DND-41 (cell line): ENCODE results near the gene MSL3.

ENCODE experiments used
- ATAC-seq: fragments of 200-7000 bp; cut with Tn5 transposase; 3 replicates; pipeline ENCODE4 v1.9.1; 2021; ENCODE audit warnings: low read depth; ENCODE audit not compliant: insufficient read depth
- DNase-seq: peaks from one replicate; pipeline ENCODE4 v3.0.0-alpha.2; 2020
- H2AFZ ChIP-seq: 2 replicates; pipeline ENCODE4 v1.6.0; 2012; ENCODE audit warnings: low read depth, low read length
- H3K27ac ChIP-seq: 2 replicates; pipeline ENCODE4 v1.5.1; 2012; ENCODE audit warnings: low read length, inconsistent platforms
- H3K27me3 ChIP-seq: fragments of 200-600 bp; sonication (generic); 2 replicates; pipeline ENCODE4 v1.6.0; 2012; ENCODE audit warnings: low read length, mild to moderate bottlenecking, inconsistent platforms; ENCODE audit not compliant: insufficient read depth, poor library complexity
- H3K36me3 ChIP-seq: 2 replicates; pipeline ENCODE4 v1.5.1; 2012; ENCODE audit warnings: low read length, inconsistent platforms; ENCODE audit not compliant: insufficient read depth
- H3K4me1 ChIP-seq: 2 replicates; pipeline ENCODE4 v1.5.1; 2012; ENCODE audit warnings: mild to moderate bottlenecking, low read length; ENCODE audit not compliant: insufficient read depth
- H3K4me2 ChIP-seq: 2 replicates; pipeline ENCODE4 v1.6.0; 2012; ENCODE audit warnings: mild to moderate bottlenecking, moderate library complexity, low read length, inconsistent platforms; ENCODE audit not compliant: insufficient read depth
- H3K4me3 ChIP-seq, 2 experiments: fragments of 200-600 bp in 1 of 2; shearing (Covaris generic) in 1 of 2; 2 replicates each; pipeline ENCODE4 v1.5.1; 2012 to 2016; ENCODE audit warnings: inconsistent platforms in 2 of 2, low read length in 2 of 2, mild to moderate bottlenecking in 2 of 2, low read depth in 1 of 2, moderate library complexity in 1 of 2
- H3K79me2 ChIP-seq: 2 replicates; pipeline ENCODE4 v1.6.0; 2012; ENCODE audit warnings: low read length, inconsistent platforms; ENCODE audit not compliant: insufficient read depth
- H3K9ac ChIP-seq: 2 replicates; pipeline ENCODE4 v1.6.0; 2012; ENCODE audit warnings: low read depth, mild to moderate bottlenecking, inconsistent platforms, low read length, moderate library complexity
- H3K9me3 ChIP-seq: 2 replicates; pipeline ENCODE4 v1.5.1; 2012; ENCODE audit warnings: low read length, moderate library complexity, mild to moderate bottlenecking, inconsistent platforms; ENCODE audit not compliant: insufficient read depth, severe bottlenecking
- H4K20me1 ChIP-seq: 2 replicates; pipeline ENCODE4 v1.6.0; 2012; ENCODE audit warnings: low read length; ENCODE audit not compliant: insufficient read depth
- CTCF ChIP-seq: IDR thresholded peaks from 2 replicates; pipeline ENCODE4 v1.5.1; 2012; ENCODE audit warnings: borderline replicate concordance, low read length, moderate library complexity, mild to moderate bottlenecking; ENCODE audit not compliant: poor library complexity, severe bottlenecking; ENCODE audit errors: extremely low read depth
- EZH2 ChIP-seq: IDR thresholded peaks from 3 replicates; pipeline ENCODE4 v1.6.1; 2012; ENCODE audit warnings: borderline replicate concordance, low read depth, mild to moderate bottlenecking, moderate library complexity, low read length, inconsistent platforms; ENCODE audit not compliant: severe bottlenecking

The MSL3 gene

GRCh38 chrX:11754958-11755645 lies 2.9 kb upstream of the MSL3 start:
- no peak overlapping the region for H2AFZ ChIP-seq

GRCh38 chrX:11755724-11756123 lies 2.3 kb upstream of the MSL3 start:
- H2AFZ ChIP-seq, result no peak overlapping the region
- no peaks in the 10 kb centered on the region for H3K9me3 ChIP-seq
- H3K27ac ChIP-seq, result no peak overlapping the region
- H3K4me1 ChIP-seq, result peaks cover 9% of the 10 kb centered on the region
- DNase-seq (no peak), ATAC-seq (no peak)
- no peaks in the 10 kb centered on the region for H3K36me3 ChIP-seq
- H3K79me2 ChIP-seq, result peaks cover 12% of the 10 kb centered on the region
- TF ChIP-seq EZH2 (no peak), CTCF (no peak)
- no peak overlapping the region for H3K4me2 ChIP-seq
- peaks cover 11% of the 10 kb centered on the region for H3K27me3 ChIP-seq
- no peak overlapping the region for H3K9ac ChIP-seq
- H3K4me3 ChIP-seq, result no peak overlapping the region
- no peaks in the 10 kb centered on the region for H4K20me1 ChIP-seq

More at GRCh38 chrX:11754958-11755645, 2.9 kb upstream of the MSL3 start:
- Histone ChIP-seq H3K4me1 (peaks cover 7% of the 10 kb centered on the region), H3K36me3 (no peaks in the 10 kb centered on the region), H3K27ac (no peak overlapping the region), H3K79me2 (peaks cover 7% of the 10 kb centered on the region), H3K9ac (no peak overlapping the region), H3K4me3 (no peak overlapping the region), H3K4me2 (no peak overlapping the region), H4K20me1 (no peaks in the 10 kb centered on the region), H3K9me3 (no peaks in the 10 kb centered on the region), H3K27me3 (peaks cover 15% of the 10 kb centered on the region)
- ATAC-seq (no peak), DNase-seq (no peak)
- TF ChIP-seq CTCF (no peak), EZH2 (no peak)

GRCh38 chrX:11756354-11757318 lies 1.4 kb upstream of the MSL3 start:
- no peak overlapping the region for H3K27ac ChIP-seq
- DNase-seq (no peak), ATAC-seq (no peak)
- peaks cover 6% of the 10 kb centered on the region; the same call in 1 of the 2 replicates for H3K36me3 ChIP-seq
- no peaks in the 10 kb centered on the region for H4K20me1 ChIP-seq
- no peak overlapping the region for H3K9ac ChIP-seq
- no peak overlapping the region for H3K4me3 ChIP-seq
- peak overlapping the region; percentile 84; the same call in 1 of the 2 replicates for H2AFZ ChIP-seq
- H3K27me3 ChIP-seq, result peaks cover 11% of the 10 kb centered on the region
- H3K79me2 ChIP-seq, result peaks cover 19% of the 10 kb centered on the region
- peak overlapping the region; percentile 71; the same call in 1 of the 2 replicates for H3K4me2 ChIP-seq
- peaks cover 14% of the 10 kb centered on the region for H3K4me1 ChIP-seq
- H3K9me3 ChIP-seq, result no peaks in the 10 kb centered on the region
- TF ChIP-seq CTCF (no peak), EZH2 (no peak)
